ENCODE results near the gene VIPR1. TPM values are rescaled to one million over a fixed set of nuclear protein-coding genes. Genes with fewer than 3 reads are reported as not detected.
A peak's percentile ranks its signal among the peaks of the same experiment; 100 is the strongest.

VIPR1 gene, protein sequence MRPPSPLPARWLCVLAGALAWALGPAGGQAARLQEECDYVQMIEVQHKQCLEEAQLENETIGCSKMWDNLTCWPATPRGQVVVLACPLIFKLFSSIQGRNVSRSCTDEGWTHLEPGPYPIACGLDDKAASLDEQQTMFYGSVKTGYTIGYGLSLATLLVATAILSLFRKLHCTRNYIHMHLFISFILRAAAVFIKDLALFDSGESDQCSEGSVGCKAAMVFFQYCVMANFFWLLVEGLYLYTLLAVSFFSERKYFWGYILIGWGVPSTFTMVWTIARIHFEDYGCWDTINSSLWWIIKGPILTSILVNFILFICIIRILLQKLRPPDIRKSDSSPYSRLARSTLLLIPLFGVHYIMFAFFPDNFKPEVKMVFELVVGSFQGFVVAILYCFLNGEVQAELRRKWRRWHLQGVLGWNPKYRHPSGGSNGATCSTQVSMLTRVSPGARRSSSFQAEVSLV
- 1 to 10 TPM; 7.5 to 9.6 TPM for total RNA-seq

DNA sequence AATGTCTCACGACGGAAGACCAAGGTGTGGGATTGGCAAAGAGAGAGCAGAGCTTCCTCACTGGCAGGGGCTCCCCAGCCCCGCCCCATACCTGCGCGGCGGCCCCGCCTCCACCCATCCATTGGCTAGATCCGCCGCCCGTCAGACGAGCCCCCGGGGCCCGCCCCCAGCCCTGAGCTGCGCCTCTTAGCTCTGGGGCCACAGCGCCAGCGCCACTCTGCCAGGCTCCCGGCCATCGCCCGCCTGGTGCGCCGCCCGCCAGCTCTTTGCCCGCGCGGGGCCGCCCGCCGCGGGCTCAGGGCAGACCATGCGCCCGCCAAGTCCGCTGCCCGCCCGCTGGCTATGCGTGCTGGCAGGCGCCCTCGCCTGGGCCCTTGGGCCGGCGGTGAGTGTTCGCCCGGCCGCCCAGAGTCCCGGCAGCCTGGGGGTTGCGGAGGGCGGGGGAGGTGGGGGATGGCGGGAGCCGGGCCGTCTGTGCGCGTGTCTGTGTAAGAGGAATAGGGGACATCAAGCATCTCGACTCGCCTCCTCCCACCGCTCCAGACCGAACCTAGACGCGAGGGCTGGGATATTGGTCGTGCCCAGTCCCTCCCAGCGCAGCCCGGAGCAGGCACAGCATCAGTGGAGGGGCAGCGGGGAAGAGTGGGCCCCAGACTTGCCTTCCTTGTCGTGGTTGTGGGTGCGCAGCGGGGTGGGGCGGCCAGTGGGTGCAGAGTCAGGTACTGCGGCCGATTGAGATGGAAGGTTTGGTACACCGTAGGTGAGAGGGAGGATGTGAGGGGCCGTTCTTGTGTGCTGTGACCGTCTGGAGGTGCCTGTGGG is at the start of gene VIPR1:
VIPR1 (plus strand) TSS at position 215 of the 822 bp plus-strand sequence; CDS start at position 308, 93 bp downstream.
- H3K9me3 Mint-ChIP-seq, result no peaks in the 10 kb centered on the region
- ChIA-PET POLR2A (interaction anchor here (0.8 to 2.3 kb wide), 15 partner anchors 10 to 98 kb away, joined by 3 to 15 read pairs (median 5); partner anchors contain the start of genes NKTR and SEC22C), CTCF (interaction anchor here (0.6 to 2.8 kb wide), 19 partner anchors 9 to 379 kb away, joined by 3 to 75 read pairs (median 5); partner anchors contain the start of gene SEC22C)
- peaks cover 34% of the 10 kb centered on the region for H3K27me3 Mint-ChIP-seq
- H3K27ac Mint-ChIP-seq, result no peak within 1 kb of the TSS
- peak; percentile 91 for DNase-seq
- no peaks in the 10 kb centered on the region for H3K36me3 Mint-ChIP-seq (ENCODE audit: low read depth)
- H3K4me3 Mint-ChIP-seq, result peak within 1 kb of the TSS; percentile 86
- H3K4me1 Mint-ChIP-seq, result peaks cover 42% of the 10 kb centered on the region

DNA sequence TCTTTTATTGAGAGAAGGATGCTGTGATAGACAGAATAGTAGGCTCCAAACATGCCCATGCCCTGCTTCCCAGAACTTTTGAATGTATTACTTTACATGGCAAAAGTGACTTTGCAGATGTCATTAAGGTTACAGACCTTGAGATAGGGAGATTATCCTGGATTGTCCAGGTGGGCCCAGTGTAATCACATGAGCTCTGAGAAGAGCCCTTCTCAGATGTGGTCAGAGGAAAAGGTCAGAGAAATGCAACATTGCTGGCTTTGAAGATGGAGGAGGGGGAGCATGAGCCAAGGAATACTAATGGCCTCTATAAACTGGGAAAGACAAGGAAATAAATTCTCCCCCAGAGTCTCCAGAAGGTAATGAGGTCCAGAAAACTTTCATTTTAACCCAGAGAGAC is 46.2 kb upstream of the VIPR1 start:
- Mint-ChIP-seq H3K9me3 (no peaks in the 10 kb centered on the region), H3K4me1 (no peaks in the 10 kb centered on the region), H3K36me3 (ENCODE audit: low read depth) (no peaks in the 10 kb centered on the region), H3K27me3 (peaks cover 14% of the 10 kb centered on the region), H3K27ac (no peak overlapping the region), H3K4me3 (no peak overlapping the region)
- no peak for DNase-seq
- ChIA-PET CTCF (interaction anchor here (1.0 kb wide), 1 partner anchor 209 kb away, joined by 3 read pairs; no protein-coding TSS in a partner anchor), POLR2A (no interaction called here)

DNA sequence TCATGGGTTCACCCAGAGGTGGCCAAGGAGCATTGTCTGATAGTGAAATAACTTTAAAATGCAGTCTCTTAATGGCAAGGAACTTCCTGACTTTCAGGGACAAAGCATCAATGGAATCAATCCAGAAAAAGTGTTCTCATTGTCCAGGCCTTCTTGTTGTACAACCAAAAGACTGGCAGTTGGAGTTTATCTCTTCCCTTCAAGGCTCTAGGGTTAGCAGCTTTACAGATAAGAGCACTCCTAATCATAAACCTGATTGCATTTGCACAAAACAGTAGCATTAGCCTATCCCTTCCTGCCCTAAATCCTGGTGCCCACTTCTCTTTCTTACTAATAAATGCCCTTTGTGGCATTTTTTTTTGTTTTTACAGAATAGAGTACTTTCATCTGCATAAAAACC is 43.3 kb upstream of the VIPR1 start:
- no peak overlapping the region for H3K4me3 Mint-ChIP-seq
- H3K36me3 Mint-ChIP-seq (ENCODE audit: low read depth), result no peaks in the 10 kb centered on the region
- no peaks in the 10 kb centered on the region for H3K4me1 Mint-ChIP-seq
- H3K9me3 Mint-ChIP-seq, result no peaks in the 10 kb centered on the region
- ChIA-PET CTCF (no interaction called here), POLR2A (no interaction called here)
- DNase-seq, result no peak
- peaks cover 14% of the 10 kb centered on the region for H3K27me3 Mint-ChIP-seq
- no peak overlapping the region for H3K27ac Mint-ChIP-seq

DNA sequence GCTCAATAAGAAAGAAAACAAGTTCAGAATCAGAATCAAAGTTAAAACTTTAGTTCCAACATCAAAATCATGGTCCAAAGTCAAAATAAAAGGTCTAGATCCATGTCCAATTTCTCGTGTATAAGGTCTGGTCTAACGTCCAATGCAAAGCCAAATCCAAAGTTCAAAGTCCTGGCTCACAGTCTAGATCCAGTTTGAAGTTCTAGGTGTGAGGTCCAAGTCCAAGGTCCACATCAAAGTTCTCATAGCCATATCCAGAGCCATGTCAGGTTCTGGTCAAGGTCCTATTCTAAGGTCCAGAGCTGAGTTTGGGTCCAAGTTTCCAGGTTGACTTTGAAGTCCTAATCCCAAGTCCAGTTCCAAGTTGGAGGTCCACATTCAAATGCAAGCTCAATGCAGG is 40.7 kb upstream of the VIPR1 start:
- CTCF ChIA-PET, result no interaction called here

DNA sequence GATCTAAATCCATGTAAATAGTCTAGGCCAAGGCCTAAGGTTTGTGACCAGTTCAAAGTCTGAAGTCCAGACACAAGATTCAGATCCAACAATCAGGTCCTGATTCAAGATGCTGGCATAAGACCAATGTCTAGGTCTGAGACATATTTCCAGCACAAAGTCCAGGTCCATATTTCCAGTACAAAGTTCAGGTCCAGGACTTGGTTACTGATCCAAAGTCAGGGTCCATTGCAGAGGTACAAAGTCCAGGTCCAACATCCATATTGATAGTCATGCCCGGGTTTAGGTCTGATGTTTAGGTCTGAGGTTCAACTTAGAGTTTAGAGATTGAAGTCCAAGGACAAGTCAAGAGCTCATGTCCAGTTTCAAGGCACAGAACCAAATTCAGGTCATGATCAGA is 39.4 kb upstream of the VIPR1 start:
- Mint-ChIP-seq H3K4me1 (no peaks in the 10 kb centered on the region), H3K27ac (no peak overlapping the region), H3K36me3 (ENCODE audit: low read depth) (no peaks in the 10 kb centered on the region), H3K4me3 (no peak overlapping the region), H3K27me3 (peaks cover 13% of the 10 kb centered on the region), H3K9me3 (peaks cover 3% of the 10 kb centered on the region)
- CTCF ChIA-PET, result no interaction called here
- DNase-seq, result no peak
- POLR2A ChIA-PET, result no interaction called here

More for the DNA sequence above, 40.7 kb upstream of the VIPR1 start:
- no peak for DNase-seq
- POLR2A ChIA-PET, result no interaction called here
- peaks cover 13% of the 10 kb centered on the region for H3K27me3 Mint-ChIP-seq
- peaks cover 3% of the 10 kb centered on the region for H3K9me3 Mint-ChIP-seq
- no peak overlapping the region for H3K27ac Mint-ChIP-seq
- H3K36me3 Mint-ChIP-seq (ENCODE audit: low read depth), result no peaks in the 10 kb centered on the region
- no peaks in the 10 kb centered on the region for H3K4me1 Mint-ChIP-seq
- no peak overlapping the region for H3K4me3 Mint-ChIP-seq

DNA sequence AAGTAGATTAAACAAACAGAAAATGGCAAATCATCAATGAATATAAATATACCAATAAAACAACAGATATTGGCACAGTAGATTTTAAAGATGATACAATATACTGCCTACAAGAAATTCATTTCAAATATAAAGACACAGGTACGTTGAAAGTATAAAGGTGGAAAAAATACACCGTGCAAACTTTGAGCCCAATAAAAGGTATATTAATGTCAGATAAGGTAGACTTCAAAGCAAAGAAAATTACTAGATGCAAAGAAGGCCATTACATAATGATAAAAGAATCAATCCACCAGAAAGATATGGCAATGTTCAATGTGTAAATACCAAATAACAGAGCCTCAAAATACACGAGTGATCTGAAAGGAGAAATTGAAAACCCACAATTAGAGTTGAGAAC is 34.3 kb upstream of the VIPR1 start:
- H3K27me3 Mint-ChIP-seq, result peaks cover 5% of the 10 kb centered on the region
- no peak overlapping the region for H3K27ac Mint-ChIP-seq
- CTCF ChIA-PET, result no interaction called here
- no peaks in the 10 kb centered on the region for H3K4me1 Mint-ChIP-seq
- H3K36me3 Mint-ChIP-seq (ENCODE audit: low read depth), result no peaks in the 10 kb centered on the region
- H3K4me3 Mint-ChIP-seq, result no peak overlapping the region
- peaks cover 3% of the 10 kb centered on the region for H3K9me3 Mint-ChIP-seq
- DNase-seq, result no peak
- POLR2A ChIA-PET, result no interaction called here

DNA sequence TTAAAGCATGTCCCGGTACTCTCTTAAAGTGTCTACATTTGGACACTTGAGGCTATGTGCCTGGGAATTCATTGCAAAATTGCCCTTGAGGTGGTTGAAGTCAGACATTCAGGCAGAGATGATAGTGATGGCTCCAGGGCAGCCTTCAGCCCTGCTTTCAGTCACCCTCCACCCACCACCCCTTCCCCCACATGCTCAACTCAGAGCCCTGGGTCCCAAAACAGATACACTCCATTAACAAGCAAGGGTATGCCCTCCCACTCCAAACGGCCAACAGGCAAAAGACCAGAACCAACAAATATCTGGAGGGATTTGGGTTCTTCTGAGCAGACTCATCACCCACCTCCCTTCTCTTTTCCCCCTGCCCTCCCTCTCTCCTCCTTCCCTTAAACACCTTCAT is 29.9 kb upstream of the VIPR1 start:
- Mint-ChIP-seq H3K9me3 (no peaks in the 10 kb centered on the region), H3K27ac (no peak overlapping the region), H3K4me3 (no peak overlapping the region), H3K36me3 (ENCODE audit: low read depth) (no peaks in the 10 kb centered on the region), H3K4me1 (no peaks in the 10 kb centered on the region), H3K27me3 (peaks cover 5% of the 10 kb centered on the region)
- ChIA-PET CTCF (no interaction called here), POLR2A (no interaction called here)
- no peak for DNase-seq

DNA sequence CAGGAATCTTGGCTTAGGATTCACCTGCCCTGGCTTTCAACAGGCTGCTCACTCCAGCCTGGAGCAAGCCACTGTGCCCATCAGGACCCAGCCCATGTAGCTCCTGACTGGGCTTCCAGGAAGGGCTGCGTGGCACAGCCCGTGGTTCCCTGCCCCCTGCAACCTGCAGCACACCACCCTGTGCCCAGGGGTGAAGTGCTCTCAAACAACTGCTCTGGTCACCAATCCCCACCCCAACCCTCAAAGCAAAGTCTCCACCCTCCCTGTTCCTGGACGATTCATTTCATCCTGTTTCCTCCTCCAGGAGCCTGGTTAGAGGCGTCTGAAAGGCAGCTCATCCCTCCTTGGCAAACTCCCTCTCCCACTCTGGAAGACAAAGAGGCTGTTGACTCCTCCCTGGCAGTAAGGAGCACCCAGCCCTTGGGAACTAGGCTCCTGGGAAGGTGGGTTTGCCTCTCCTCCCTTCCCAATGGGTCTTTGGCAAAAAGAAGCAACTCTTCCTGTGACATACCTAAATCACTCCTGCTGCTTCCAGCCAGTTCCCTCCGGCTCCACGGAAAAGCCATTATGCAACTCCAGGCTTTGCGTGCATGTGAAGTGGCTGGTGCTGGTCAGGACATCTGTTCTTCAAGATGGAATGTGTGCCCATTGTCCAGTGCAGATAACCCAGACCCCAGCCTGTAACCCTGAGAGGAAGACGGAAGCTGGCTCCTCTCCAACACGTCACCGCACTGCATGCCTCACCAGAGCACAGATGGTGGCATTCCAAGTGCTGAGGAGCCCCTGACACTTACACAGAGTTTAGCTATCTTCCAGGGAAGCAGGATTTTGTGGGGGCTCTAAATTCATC is 29.1 kb upstream of the VIPR1 start:
- DNase-seq, result no peak
- Mint-ChIP-seq H3K27me3 (peaks cover 5% of the 10 kb centered on the region), H3K9me3 (no peaks in the 10 kb centered on the region), H3K36me3 (ENCODE audit: low read depth) (no peaks in the 10 kb centered on the region), H3K4me3 (no peak overlapping the region), H3K27ac (no peak overlapping the region), H3K4me1 (no peaks in the 10 kb centered on the region)
- ChIA-PET POLR2A (no interaction called here), CTCF (no interaction called here)

DNA sequence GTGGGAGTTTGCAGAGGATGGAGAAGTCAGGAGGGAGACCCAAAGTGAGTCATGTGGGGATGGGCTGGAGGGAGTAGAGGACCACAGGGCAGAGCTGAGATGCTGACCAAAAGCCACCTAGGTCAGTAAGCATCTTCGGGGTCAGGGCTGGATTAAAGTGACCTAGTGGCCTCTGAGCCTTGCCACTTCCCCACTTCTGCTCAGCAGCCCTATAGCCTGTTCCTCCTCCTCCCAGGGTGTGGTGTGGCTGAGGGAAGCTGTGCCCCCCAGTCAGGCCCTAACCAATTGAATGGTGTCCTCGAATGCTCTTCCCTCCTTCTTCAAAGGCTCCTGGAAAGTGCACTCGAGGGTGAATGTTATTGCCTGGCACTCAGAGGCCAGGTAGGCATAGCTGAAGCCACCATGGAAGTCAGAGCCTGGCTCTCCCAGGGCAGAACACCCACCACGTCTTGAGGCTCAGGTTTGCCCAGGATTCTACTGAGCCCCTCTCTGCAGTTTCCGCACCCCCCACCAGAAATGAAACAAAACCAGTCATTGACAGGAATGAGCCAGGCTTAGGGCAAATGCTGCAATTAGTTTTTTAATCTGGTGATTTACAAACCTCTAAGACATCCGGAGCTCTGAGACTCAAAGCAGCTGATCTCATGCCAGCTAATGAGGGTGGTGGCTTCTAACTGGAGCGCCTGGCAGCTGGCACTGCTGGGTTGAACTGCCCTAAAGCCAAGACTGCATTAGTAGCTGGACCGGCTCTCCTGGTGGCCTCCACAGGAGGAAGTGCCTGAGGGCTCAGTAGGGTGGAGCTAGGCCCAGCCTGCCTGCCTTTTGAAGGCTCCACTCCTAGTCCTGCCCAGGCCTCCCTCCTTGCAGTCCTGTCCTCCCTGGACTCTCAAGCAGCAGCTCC is 26.0 kb upstream of the VIPR1 start:
- ChIA-PET CTCF (interaction anchor here (0.9 to 1.3 kb wide), 2 partner anchors 26 to 229 kb away, joined by 3 to 4 read pairs; partner anchors contain the start of gene VIPR1), POLR2A (no interaction called here)
- H3K9me3 Mint-ChIP-seq, result peaks cover 5% of the 10 kb centered on the region
- DNase-seq, result no peak
- no peaks in the 10 kb centered on the region for H3K4me1 Mint-ChIP-seq
- peaks cover 8% of the 10 kb centered on the region for H3K27me3 Mint-ChIP-seq
- no peak overlapping the region for H3K4me3 Mint-ChIP-seq
- H3K36me3 Mint-ChIP-seq (ENCODE audit: low read depth), result no peaks in the 10 kb centered on the region
- no peak overlapping the region for H3K27ac Mint-ChIP-seq

DNA sequence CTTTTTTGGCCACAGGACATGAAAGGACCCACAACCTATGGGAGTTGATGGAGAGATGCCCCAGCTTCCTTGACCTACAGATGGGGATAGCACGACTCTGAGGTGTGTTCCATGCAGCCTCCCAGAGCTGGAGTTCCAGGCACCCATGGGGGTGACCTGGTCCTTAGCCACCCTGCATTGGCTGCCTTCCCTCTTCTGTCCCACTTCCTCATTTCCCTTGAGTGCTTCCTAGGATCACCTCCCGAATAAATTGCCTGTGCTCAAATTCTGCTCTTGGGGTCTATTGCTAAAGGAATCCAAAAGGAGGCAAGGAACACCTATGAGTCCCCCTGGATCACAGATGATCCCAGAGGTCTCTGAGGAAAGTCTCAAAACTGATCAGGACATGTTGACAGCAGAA is 24.7 kb upstream of the VIPR1 start:
- CTCF ChIA-PET, result no interaction called here
- POLR2A ChIA-PET, result no interaction called here
- Mint-ChIP-seq H3K4me3 (no peak overlapping the region), H3K4me1 (no peaks in the 10 kb centered on the region), H3K36me3 (ENCODE audit: low read depth) (no peaks in the 10 kb centered on the region), H3K27ac (no peak overlapping the region), H3K27me3 (peaks cover 8% of the 10 kb centered on the region), H3K9me3 (peaks cover 6% of the 10 kb centered on the region)
- no peak for DNase-seq

DNA sequence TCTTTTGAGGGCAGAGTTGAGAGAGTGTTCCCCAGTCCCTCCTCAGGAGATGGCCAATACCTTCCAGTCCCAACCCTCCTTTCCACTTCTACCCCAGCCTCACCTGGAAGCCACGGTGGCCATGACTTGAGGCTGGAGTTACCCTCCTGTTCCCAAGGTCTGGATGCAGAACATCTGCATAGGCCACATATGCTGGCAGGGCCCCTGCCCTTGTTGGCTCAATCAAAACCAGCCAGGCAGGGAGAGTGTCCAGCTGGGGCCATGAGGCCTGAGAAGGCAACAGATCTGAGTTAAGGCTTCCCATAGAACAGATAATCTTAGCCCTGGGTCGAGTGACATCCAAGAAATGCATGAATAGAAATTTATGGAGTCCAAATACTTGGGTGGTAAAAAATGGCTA is 23.6 kb upstream of the VIPR1 start:
- H3K9me3 Mint-ChIP-seq, result peaks cover 6% of the 10 kb centered on the region
- peaks cover 2% of the 10 kb centered on the region for H3K4me1 Mint-ChIP-seq
- H3K27ac Mint-ChIP-seq, result no peak overlapping the region
- DNase-seq, result no peak
- H3K36me3 Mint-ChIP-seq (ENCODE audit: low read depth), result no peaks in the 10 kb centered on the region
- H3K4me3 Mint-ChIP-seq, result no peak overlapping the region
- H3K27me3 Mint-ChIP-seq, result peaks cover 11% of the 10 kb centered on the region
- ChIA-PET CTCF (no interaction called here), POLR2A (no interaction called here)

DNA sequence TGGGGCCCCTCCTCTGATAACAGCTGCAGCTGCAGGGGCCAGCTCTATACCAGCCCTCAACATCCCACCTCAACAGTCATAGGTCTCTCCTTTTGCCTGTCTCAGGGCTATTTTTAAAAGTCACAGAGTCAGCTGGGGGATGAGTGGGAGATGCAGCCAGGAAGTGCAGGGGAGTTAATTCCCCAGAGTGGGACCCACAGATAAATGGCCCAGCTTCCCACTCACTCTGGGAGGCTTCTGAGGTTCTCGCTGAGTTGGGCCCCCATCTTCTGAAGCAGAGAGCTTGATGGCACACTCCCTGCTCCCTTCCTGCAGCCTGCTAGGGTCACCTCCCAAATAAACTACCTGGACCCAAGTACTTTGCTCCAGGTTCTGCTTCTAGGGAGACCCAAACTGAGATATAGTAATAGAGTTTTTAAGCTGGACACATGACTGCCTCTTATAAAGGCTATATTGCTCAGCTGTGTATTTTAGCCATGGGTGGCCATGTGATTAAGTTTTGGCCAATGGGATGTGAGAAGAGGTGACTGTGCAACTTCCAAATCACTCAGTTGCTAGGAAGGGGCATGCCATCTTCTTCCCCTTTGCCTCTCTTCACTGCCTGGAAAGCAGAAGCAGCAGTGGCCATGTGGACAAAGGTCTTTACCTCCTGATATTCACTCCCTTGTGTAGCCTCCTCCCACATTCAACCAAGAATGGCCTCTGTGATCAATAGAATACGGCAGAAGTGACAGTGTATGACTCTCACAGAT is 15.5 kb upstream of the VIPR1 start:
- no peak overlapping the region for H3K4me3 Mint-ChIP-seq
- ChIA-PET CTCF (no interaction called here), POLR2A (no interaction called here)
- no peaks in the 10 kb centered on the region for H3K9me3 Mint-ChIP-seq
- H3K36me3 Mint-ChIP-seq (ENCODE audit: low read depth), result no peaks in the 10 kb centered on the region
- peaks cover 2% of the 10 kb centered on the region for H3K4me1 Mint-ChIP-seq
- no peak overlapping the region for H3K27ac Mint-ChIP-seq
- DNase-seq, result no peak
- H3K27me3 Mint-ChIP-seq, result peaks cover 31% of the 10 kb centered on the region
